Right lobe of liver (tissue), 6 donors: ENCODE data around the gene MATK. TPM values are rescaled to one million over a fixed set of nuclear protein-coding genes. Genes with fewer than 3 reads are reported as not detected.

ENCODE experiments used
- ATAC-seq, 4 donors: fragments of 200-7000 bp; cut with Tn5 transposase; one replicate each; pipeline ENCODE4 v1.9.1; 2020; ENCODE audit warnings: mild to moderate bottlenecking in 4 of 4, moderate library complexity in 4 of 4
- DNase-seq, 3 donors: peaks; one replicate each; pipeline ENCODE4 v3.0.0-alpha.2; 2020
- H3K27ac ChIP-seq, 3 donors: fragments of 200-600 bp; one replicate each; pipeline ENCODE4 v1.8.0; 2022
- H3K27me3 ChIP-seq, 2 donors: fragments of 200-600 bp; one replicate each; pipeline ENCODE4 v1.8.0; 2022
- H3K36me3 ChIP-seq, 4 donors: fragments of 200-600 bp; sonication (generic) in 1 of 4; one replicate each; pipeline versions ENCODE4 v1.5.1 to v1.8.0; 2017 to 2022; ENCODE audit warnings: control low read depth in 1 of 4
- H3K4me1 ChIP-seq, 4 donors: fragments of 200-600 bp; sonication (generic) in 1 of 4; one replicate each; pipeline versions ENCODE4 v1.5.1 to v1.8.0; 2017 to 2022; ENCODE audit warnings: control low read depth in 1 of 4
- H3K4me3 ChIP-seq, 3 donors: fragments of 200-600 bp; one replicate each; pipeline ENCODE4 v1.8.0; 2022
- H3K9me3 ChIP-seq, 4 donors: fragments of 200-600 bp; sonication (generic) in 1 of 4; one replicate each; pipeline versions ENCODE4 v1.5.1 to v1.8.0; 2017 to 2022; ENCODE audit warnings: control low read depth in 1 of 4
- CTCF ChIP-seq, 4 donors: fragments of 200-600 bp in 3 of 4; fragments of 450-650 bp in 1 of 4; IDR thresholded peaks; one replicate each; pipeline versions ENCODE4 v1.5.1 to v1.8.0; 2016 to 2022; ENCODE audit warnings: antibody characterized with exemption in 4 of 4, mild to moderate bottlenecking in 2 of 4
- POLR2A ChIP-seq: fragments of 450-650 bp; IDR thresholded peaks from one replicate; pipeline ENCODE4 v1.6.1; 2017; ENCODE audit warnings: antibody characterized with exemption, mild to moderate bottlenecking
- WGBS: methylation state at CpG from one replicate; pipeline ENCODE4 v1.1.6; 2018; ENCODE audit warnings: low coverage, low lambda C conversion rate; ENCODE audit not compliant: insufficient coverage; ENCODE audit errors: missing lambda C conversion rate; 5-methylcytosine and 5-hydroxymethylcytosine counted together
- intact Hi-C, 2 donors: fragments of 100-400 bp; cut with DNase I; formaldehyde crosslinking; loops; one replicate each; pipeline versions ENCODE4 v1.11.2 to v1.14.1; 2022
- total RNA-seq, 6 experiments: library from RNA; depleted of rRNA in 2 of 6; stranded (reverse); fragments of >200 nt in 2 of 6; fragmentation: NEBNext Ultra II Directional in 3 of 6; extraction: Animal tissue kit (Norgen Biotek cat#: 25700) in 3 of 6; gene quantifications; one replicate each; pipeline versions ENCODE4 v1.1.0 to v1.2.4, GENCODE V29; 2016 to 2023
- donor health status: DM: no; HTN: yes; CAD: no.
- donor health status: DM: no; HTN: no; CAD: no.
- donor health status: DM: no; HTN: no; CAD: no.
- donor health status: DM: no; HTN: yes; CAD: no.
- donor health status: DM: no; HTN: yes; CAD: no.

Gene MATK
- total RNA-seq, 6 experiments from 2014 or later, result 0.49 to 2.5 (median 0.90) TPM

DNA sequence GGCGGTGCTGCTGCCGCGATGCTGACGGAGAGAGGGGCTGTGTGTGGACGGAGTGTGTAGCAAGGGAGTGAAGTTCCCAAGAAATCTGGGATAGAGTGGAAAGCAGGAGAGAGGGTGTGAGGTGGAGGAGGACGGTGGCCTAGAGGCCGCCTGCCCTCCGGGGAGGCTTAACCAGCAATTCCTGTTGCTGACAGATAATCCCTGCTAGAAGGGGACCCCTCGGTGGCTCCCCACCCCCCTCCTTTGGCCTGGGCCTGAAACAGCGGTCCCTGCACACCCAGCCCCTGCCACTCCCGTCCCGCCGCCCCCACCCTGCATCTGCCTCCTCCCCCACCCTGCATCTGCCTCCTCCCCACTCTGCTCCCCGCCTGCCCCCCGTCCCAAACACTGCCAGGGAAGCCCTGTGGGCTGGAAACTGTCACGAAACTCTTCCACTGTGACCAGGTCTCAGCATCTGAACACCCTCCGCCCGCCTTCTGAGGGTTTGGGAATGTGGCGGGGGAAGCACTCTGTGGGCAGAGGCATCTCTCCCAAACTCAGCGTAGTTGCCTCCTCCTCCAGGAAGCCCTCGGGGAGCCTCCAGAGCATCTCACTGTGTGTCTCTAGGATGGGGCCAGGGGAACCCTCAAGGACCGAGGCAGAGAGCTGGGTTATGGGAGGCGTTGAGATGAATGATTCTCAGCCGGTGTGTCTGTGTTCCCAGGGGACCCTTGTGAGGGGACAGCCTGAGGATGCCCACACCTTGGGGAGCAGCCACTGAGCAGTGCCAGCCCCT is 17.1 kb upstream of the MATK start:
- Histone ChIP-seq H3K36me3 (no peaks in the 10 kb centered on the region), H3K4me1 (no peaks in the 10 kb centered on the region), H3K27me3 (peaks cover 0 to 6% of the 10 kb centered on the region in 2 donors), H3K27ac (no peak overlapping the region), H3K4me3 (no peak overlapping the region), H3K9me3 (no peaks in the 10 kb centered on the region)
- 78% methylated on average over 7 of the region's 24 CpGs for WGBS
- ATAC-seq (no peak), DNase-seq (no peak)
- intact Hi-C loops, result no loop called here
- TF ChIP-seq CTCF (IDR thresholded peaks at IDR 0.05), result no peak
- no peak for TF ChIP-seq POLR2A

GRCh38 chr19:3801412-3802096 is 15.4 kb upstream of the MATK start:
- TF ChIP-seq POLR2A, result no peak
- TF ChIP-seq CTCF (IDR thresholded peaks at IDR 0.05), result no peak
- intact Hi-C loops, result no loop called here
- DNase-seq (peak in 1 of 3 donors; percentile 55), ATAC-seq (peak; percentile 58 to 73 (median 70))
- WGBS, result 0% methylated on average over 2 of the region's 46 CpGs
- H3K36me3 ChIP-seq, result no peaks in the 10 kb centered on the region
- H3K27me3 ChIP-seq, result peaks cover 0 to 6% of the 10 kb centered on the region in 2 donors
- no peaks in the 10 kb centered on the region for H3K4me1 ChIP-seq
- H3K4me3 ChIP-seq, result no peak overlapping the region
- H3K9me3 ChIP-seq, result no peaks in the 10 kb centered on the region
- H3K27ac ChIP-seq, result no peak overlapping the region

DNA sequence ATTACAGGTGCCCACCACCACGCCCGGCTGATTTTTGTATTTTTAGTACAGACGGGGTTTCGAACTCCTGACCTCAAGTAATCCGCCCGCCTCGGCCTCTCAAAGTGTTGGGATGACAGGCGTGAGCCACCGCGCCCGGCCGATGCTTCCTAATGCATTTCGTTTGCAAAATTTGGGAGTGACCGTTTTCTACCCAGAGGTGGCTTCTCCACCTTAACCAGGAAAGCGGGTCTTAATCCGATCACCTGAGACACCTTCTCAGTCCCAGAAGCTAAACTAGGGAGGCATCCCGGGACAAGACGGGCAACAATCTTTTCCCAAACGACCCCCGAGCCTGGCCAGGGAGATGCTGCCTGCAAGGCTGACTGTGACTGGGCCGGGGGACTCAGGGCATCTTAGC is 14.8 kb upstream of the MATK start:
- DNase-seq (no peak), ATAC-seq (no peak)
- Histone ChIP-seq H3K9me3 (no peaks in the 10 kb centered on the region), H3K4me1 (no peaks in the 10 kb centered on the region), H3K36me3 (no peaks in the 10 kb centered on the region), H3K4me3 (no peak overlapping the region), H3K27me3 (peaks cover 0 to 6% of the 10 kb centered on the region in 2 donors), H3K27ac (no peak overlapping the region)
- intact Hi-C loops, result no loop called here
- TF ChIP-seq POLR2A (no peak), CTCF (IDR thresholded peaks at IDR 0.05) (no peak)
- 53% methylated on average over 12 of the region's 21 CpGs for WGBS

- Histone ChIP-seq H3K27me3 (peaks cover 0 to 6% of the 10 kb centered on the region in 2 donors), H3K4me3 (no peak overlapping the region), H3K27ac (no peak overlapping the region), H3K4me1 (no peaks in the 10 kb centered on the region), H3K36me3 (no peaks in the 10 kb centered on the region), H3K9me3 (no peaks in the 10 kb centered on the region)
- no peak for TF ChIP-seq POLR2A
- TF ChIP-seq CTCF (IDR thresholded peaks at IDR 0.05), result no peak
- ATAC-seq (peak in 1 of 4 donors; percentile 30), DNase-seq (no peak)
- intact Hi-C loops, result no loop called here
- 28% methylated on average over 6 of the region's 6 CpGs for WGBS
Measured at GRCh38 chr19:3798137-3798536, 12.0 kb upstream of the MATK start.
